Neural progenitor cell (in vitro differentiated cells): ENCODE measurements around the gene RBM33. TPM values are rescaled to one million over a fixed set of nuclear protein-coding genes. Genes with fewer than 3 reads are reported as not detected.
"Not testable (repeated sequence)": the region's sequence is repeated elsewhere in the genome, so short reads cannot be mapped to it uniquely, and the experiment has no call there.

Experiments
- DNase-seq: peaks from one replicate; pipeline ENCODE4 v3.0.0-alpha.2; 2016; ENCODE audit warnings: low spot score
- H2AFZ ChIP-seq: fragments of 200-600 bp; sonication (generic); replicated peaks from 2 replicates; pipeline ENCODE4 v1.6.1; 2016; ENCODE audit warnings: antibody characterized with exemption
- H3F3A ChIP-seq: fragments of 200-600 bp; sonication (generic); 2 replicates; pipeline ENCODE4 v1.6.1; 2016; ENCODE audit warnings: antibody characterized with exemption, low read depth
- H3K27ac ChIP-seq: fragments of 200-600 bp; sonication (generic); 2 replicates; pipeline ENCODE4 v1.5.1; 2016; ENCODE audit warnings: mild to moderate bottlenecking
- H3K27me3 ChIP-seq: fragments of 200-600 bp; sonication (generic); 2 replicates; pipeline ENCODE4 v1.6.1; 2016; ENCODE audit warnings: mild to moderate bottlenecking, moderate library complexity
- H3K36me3 ChIP-seq: fragments of 200-600 bp; sonication (generic); 2 replicates; pipeline ENCODE4 v1.5.1; 2016
- H3K4me1 ChIP-seq: fragments of 200-600 bp; sonication (generic); 2 replicates; pipeline ENCODE4 v1.6.1; 2016; ENCODE audit warnings: mixed run types
- H3K4me2 ChIP-seq: fragments of 200-600 bp; sonication (generic); 2 replicates; pipeline ENCODE4 v1.6.1; 2016
- H3K4me3 ChIP-seq: fragments of 200-600 bp; sonication (generic); 2 replicates; pipeline ENCODE4 v1.5.1; 2016
- H3K79me2 ChIP-seq: fragments of 200-600 bp; sonication (generic); 2 replicates; pipeline ENCODE4 v1.6.1; 2016; ENCODE audit warnings: low read depth
- H3K9ac ChIP-seq: fragments of 200-600 bp; sonication (generic); 2 replicates; pipeline ENCODE4 v1.6.1; 2016
- H3K9me3 ChIP-seq: fragments of 200-600 bp; sonication (generic); 2 replicates; pipeline ENCODE4 v1.5.1; 2016; ENCODE audit warnings: low read depth
- H4K20me1 ChIP-seq: fragments of 200-600 bp; sonication (generic); 2 replicates; pipeline ENCODE4 v1.6.1; 2016; ENCODE audit warnings: low read depth
- H3K27ac Mint-ChIP-seq: 3 replicates; pipeline ENCODE4 v1.8.0; 2021; ENCODE audit warnings: mixed read lengths
- H3K27me3 Mint-ChIP-seq: 2 replicates; pipeline ENCODE4 v1.8.0; 2022; ENCODE audit warnings: low read depth, mild to moderate bottlenecking, inconsistent platforms, moderate library complexity, mixed read lengths; ENCODE audit not compliant: insufficient read depth
- H3K36me3 Mint-ChIP-seq: 3 replicates; pipeline ENCODE4 v1.8.0; 2021; ENCODE audit warnings: mixed read lengths
- H3K4me1 Mint-ChIP-seq: 3 replicates; pipeline ENCODE4 v1.8.0; 2021; ENCODE audit warnings: mixed read lengths
- H3K4me3 Mint-ChIP-seq: 3 replicates; pipeline ENCODE4 v1.8.0; 2021; ENCODE audit warnings: mild to moderate bottlenecking, moderate library complexity, mixed read lengths
- H3K9me3 Mint-ChIP-seq: 3 replicates; pipeline ENCODE4 v1.8.0; 2020; ENCODE audit warnings: mixed read lengths
- CTCF ChIP-seq: fragments of 200-600 bp; sonication (generic); IDR thresholded peaks from 2 replicates; pipeline ENCODE4 v1.5.1; 2017; ENCODE audit warnings: antibody characterized with exemption, mild to moderate bottlenecking
- EZH2 ChIP-seq: fragments of 200-600 bp; sonication (generic); IDR thresholded peaks from 2 replicates; pipeline ENCODE4 v1.6.1; 2017; ENCODE audit warnings: antibody characterized with exemption, mild to moderate bottlenecking, moderate library complexity
- EZH2phosphoT487 ChIP-seq: fragments of 200-600 bp; sonication (generic); IDR thresholded peaks from 2 replicates; pipeline ENCODE4 v1.6.1; 2017; ENCODE audit warnings: antibody characterized with exemption
- total RNA-seq: library from RNA; depleted of rRNA; stranded (reverse); fragments of >200 nt; gene quantifications from 2 replicates; pipeline ENCODE4 v1.2.3, GENCODE V29; 2015; ENCODE audit warnings: low replicate concordance

The RBM33 gene
- total RNA-seq, 1 donor from 2014 or later, result 48.6 TPM

GRCh38 chr7:155612658-155613057, 31.8 kb upstream of the RBM33 start:
- DNase-seq, result no peak
- no peak overlapping the region for H2AFZ ChIP-seq
- TF ChIP-seq EZH2 (no peak), CTCF (no peak), EZH2phosphoT487 (no peak)

DNA sequence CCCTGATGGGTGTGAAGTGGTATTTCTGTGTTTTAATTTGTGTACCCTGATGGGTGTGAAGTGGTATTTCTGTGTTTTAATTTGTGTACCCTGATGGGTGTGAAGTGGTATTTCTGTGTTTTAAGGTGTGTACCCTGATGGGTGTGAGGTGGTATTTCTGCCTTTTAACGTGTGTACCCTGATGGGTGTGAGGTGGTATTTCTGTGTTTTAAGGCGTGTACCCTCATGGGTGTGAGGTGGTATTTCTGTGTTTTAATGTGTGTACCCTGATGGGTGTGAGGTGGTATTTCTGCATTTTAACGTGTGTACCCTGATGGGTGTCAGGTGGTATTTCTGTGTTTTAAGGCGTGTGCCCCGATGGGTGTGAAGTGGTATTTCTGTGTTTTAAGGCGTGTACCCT, 29.4 kb upstream of the RBM33 start:
- not testable (repeated sequence) for DNase-seq, H3K9me3 ChIP-seq, H2AFZ ChIP-seq, H3K27ac Mint-ChIP-seq, H3K4me1 Mint-ChIP-seq, H3K36me3 ChIP-seq, H3K4me2 ChIP-seq, H3K4me1 ChIP-seq, H3K27me3 ChIP-seq, H3K27me3 Mint-ChIP-seq, H3K9ac ChIP-seq, H3K79me2 ChIP-seq, H3F3A ChIP-seq, H4K20me1 ChIP-seq, H3K27ac ChIP-seq, H3K4me3 ChIP-seq, H3K4me3 Mint-ChIP-seq
- peaks cover 17% of the 10 kb centered on the region for H3K36me3 Mint-ChIP-seq
- peaks cover 25% of the 10 kb centered on the region for H3K9me3 Mint-ChIP-seq

More at GRCh38 chr7:155612658-155613057, 31.8 kb upstream of the RBM33 start:
- Mint-ChIP-seq H3K4me3 (no peak overlapping the region), H3K27ac (no peak overlapping the region), H3K27me3 (peaks cover 5% of the 10 kb centered on the region), H3K36me3 (peaks cover 17% of the 10 kb centered on the region), H3K4me1 (no peaks in the 10 kb centered on the region), H3K9me3 (peaks cover 27% of the 10 kb centered on the region)
- Histone ChIP-seq H3K4me3 (no peak overlapping the region), H3K27me3 (no peaks in the 10 kb centered on the region), H3K79me2 (no peaks in the 10 kb centered on the region), H3F3A (no peaks in the 10 kb centered on the region), H3K9me3 (no peaks in the 10 kb centered on the region), H3K4me2 (no peak overlapping the region), H3K4me1 (no peaks in the 10 kb centered on the region), H4K20me1 (no peaks in the 10 kb centered on the region), H3K36me3 (no peaks in the 10 kb centered on the region), H3K9ac (no peak overlapping the region), H3K27ac (no peak overlapping the region)

DNA sequence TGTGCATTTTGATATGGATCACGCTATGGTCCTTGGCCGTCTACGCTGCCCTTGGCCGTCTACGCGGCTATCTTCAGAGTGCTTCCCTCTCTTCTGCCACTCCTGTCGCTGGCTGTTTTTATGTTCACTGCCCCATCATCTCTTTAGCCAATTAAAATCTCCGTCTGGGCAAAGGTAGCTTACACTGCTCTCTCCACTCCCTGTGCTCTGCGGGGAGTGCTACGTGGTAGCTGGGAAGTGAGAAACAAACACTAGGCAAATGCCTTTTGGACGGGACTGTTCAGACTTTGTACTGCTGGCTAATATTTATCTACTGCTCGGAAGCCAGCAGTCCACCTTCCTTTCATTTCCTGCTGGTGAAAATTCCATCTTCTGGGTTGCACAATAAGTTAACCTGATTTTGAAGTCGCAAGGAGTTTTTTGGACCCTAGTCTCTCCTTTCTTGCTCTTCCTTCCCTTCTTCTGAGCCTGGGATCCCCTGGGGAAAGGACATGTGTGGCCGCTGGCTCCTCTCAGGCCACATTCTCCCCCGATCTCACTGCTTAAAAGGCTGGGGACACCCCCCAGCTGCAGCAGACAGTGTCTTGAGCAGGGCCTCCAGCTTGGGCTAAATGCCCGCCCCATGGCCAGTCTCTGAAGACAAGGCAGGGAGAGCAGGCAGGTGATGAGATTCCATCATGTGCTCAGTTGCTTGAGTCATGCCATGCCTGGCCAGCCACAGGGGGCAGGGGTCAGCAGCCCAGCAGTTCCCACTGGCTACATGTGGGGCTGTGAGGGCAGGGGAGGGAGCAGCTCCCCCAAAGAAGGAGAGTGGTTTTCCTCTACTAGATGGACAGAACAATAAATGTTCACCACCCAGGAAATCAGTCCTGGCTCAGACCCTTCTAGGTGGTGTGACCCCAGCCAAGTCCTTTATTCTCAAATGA, 25.5 kb upstream of the RBM33 start:
- DNase-seq, result no peak
- H2AFZ ChIP-seq, result no peak overlapping the region

More for the DNA sequence above, 25.5 kb upstream of the RBM33 start:
- H3K9me3 Mint-ChIP-seq, result peaks cover 23% of the 10 kb centered on the region
- no peak overlapping the region for H3K27ac Mint-ChIP-seq
- no peaks in the 10 kb centered on the region for H3K9me3 ChIP-seq
- TF ChIP-seq EZH2 (no peak), EZH2phosphoT487 (no peak), CTCF (no peak)
- H3K4me3 Mint-ChIP-seq, result no peak overlapping the region
- H3K4me3 ChIP-seq, result no peak overlapping the region
- no peaks in the 10 kb centered on the region for H3K79me2 ChIP-seq
- H4K20me1 ChIP-seq, result no peaks in the 10 kb centered on the region
- peaks cover 3% of the 10 kb centered on the region for H3K27me3 Mint-ChIP-seq
- H3K36me3 Mint-ChIP-seq, result peaks cover 17% of the 10 kb centered on the region
- H3K4me1 Mint-ChIP-seq, result peaks cover 3% of the 10 kb centered on the region
- no peaks in the 10 kb centered on the region for H3K27me3 ChIP-seq
- H3K36me3 ChIP-seq, result no peaks in the 10 kb centered on the region
- H3K9ac ChIP-seq, result no peak overlapping the region
- H3K4me1 ChIP-seq, result no peaks in the 10 kb centered on the region
- H3K27ac ChIP-seq, result no peak overlapping the region
- no peaks in the 10 kb centered on the region for H3F3A ChIP-seq
- H3K4me2 ChIP-seq, result no peak overlapping the region
